Activated CD4-positive, alpha-beta memory T cell treated with anti-CD3 and anti-CD28 coated beads for 36 hours (primary cell): ENCODE measurements around the gene LGALS9C. TPM values are rescaled to one million over a fixed set of nuclear protein-coding genes. Genes with fewer than 3 reads are reported as not detected.
A peak's percentile ranks its signal among the peaks of the same experiment; 100 is the strongest.
"Not testable (repeated sequence)": the region's sequence is repeated elsewhere in the genome, so short reads cannot be mapped to it uniquely, and the experiment has no call there.

ENCODE experiments used
- CTCF ChIA-PET: fragments of 350-600 bp; sonication (Branson Sonifier 250); formaldehyde crosslinking; loops from one replicate; lab custom pipeline; 2021; ENCODE audit warnings: antibody characterized with exemption, inconsistent platforms; lab: Charles Lee
- POLR2A ChIA-PET: fragments of 350-600 bp; sonication (Branson Sonifier 250); formaldehyde crosslinking; loops from one replicate; lab custom pipeline; 2021; ENCODE audit warnings: antibody characterized with exemption; lab: Charles Lee
- DNase-seq: peaks from one replicate; pipeline ENCODE4 v3.0.0-alpha.2; 2020
- H3K27ac Mint-ChIP-seq: one replicate; pipeline ENCODE4 v1.8.0; 2021; ENCODE audit warnings: mixed read lengths
- H3K27me3 Mint-ChIP-seq: one replicate; pipeline ENCODE4 v1.8.0; 2021; ENCODE audit warnings: mixed read lengths
- H3K36me3 Mint-ChIP-seq: one replicate; pipeline ENCODE4 v1.8.0; 2021; ENCODE audit warnings: mixed read lengths
- H3K4me1 Mint-ChIP-seq: one replicate; pipeline ENCODE4 v1.8.0; 2021; ENCODE audit warnings: low read depth, mixed read lengths
- H3K4me3 Mint-ChIP-seq: one replicate; pipeline ENCODE4 v1.8.0; 2021; ENCODE audit warnings: mild to moderate bottlenecking, mixed read lengths
- H3K9me3 Mint-ChIP-seq: one replicate; pipeline ENCODE4 v1.8.0; 2021; ENCODE audit warnings: mixed read lengths
- intact Hi-C: fragments of 100-400 bp; cut with micrococcal nuclease; formaldehyde crosslinking; loops from one replicate; pipeline ENCODE4 v1.15.1; 2023
- total RNA-seq, 2 experiments: library from RNA; stranded (reverse); gene quantifications; one replicate each; pipeline ENCODE4 v1.2.3, GENCODE V29; 2021

The LGALS9C gene
- total RNA-seq, 2 experiments from 2014 or later, result 0.19 TPM; not detected in 1

- POLR2A ChIA-PET, intact Hi-C loops, DNase-seq, H3K36me3 Mint-ChIP-seq, H3K27me3 Mint-ChIP-seq, H3K4me1 Mint-ChIP-seq, H3K9me3 Mint-ChIP-seq, CTCF ChIA-PET, H3K4me3 Mint-ChIP-seq, H3K27ac Mint-ChIP-seq: not testable (repeated sequence)
These were observed 11.0 kb downstream of the LGALS9C start for GRCh38 chr17:18487633-18488032.

- H3K27me3 Mint-ChIP-seq, intact Hi-C loops, CTCF ChIA-PET, H3K27ac Mint-ChIP-seq, H3K4me3 Mint-ChIP-seq, H3K36me3 Mint-ChIP-seq, POLR2A ChIA-PET, DNase-seq, H3K9me3 Mint-ChIP-seq, H3K4me1 Mint-ChIP-seq: not testable (repeated sequence)
These were observed 12.0 kb downstream of the LGALS9C start for GRCh38 chr17:18488622-18489021.

- H3K4me1 Mint-ChIP-seq, H3K27ac Mint-ChIP-seq, DNase-seq, H3K9me3 Mint-ChIP-seq, H3K36me3 Mint-ChIP-seq, intact Hi-C loops, POLR2A ChIA-PET, CTCF ChIA-PET, H3K4me3 Mint-ChIP-seq, H3K27me3 Mint-ChIP-seq: not testable (repeated sequence)
These were observed 13.4 kb downstream of the LGALS9C start for GRCh38 chr17:18490016-18490415.

GRCh38 chr17:18492712-18493480 is 16.3 kb downstream of the LGALS9C start:
- H3K4me1 Mint-ChIP-seq, H3K27me3 Mint-ChIP-seq, CTCF ChIA-PET, H3K27ac Mint-ChIP-seq, H3K4me3 Mint-ChIP-seq, H3K9me3 Mint-ChIP-seq, intact Hi-C loops, H3K36me3 Mint-ChIP-seq, POLR2A ChIA-PET: not testable (repeated sequence)
- peak; percentile 71 for DNase-seq

GRCh38 chr17:18494250-18494768 is 17.7 kb downstream of the LGALS9C start:
- H3K27ac Mint-ChIP-seq, CTCF ChIA-PET, H3K9me3 Mint-ChIP-seq, DNase-seq, H3K36me3 Mint-ChIP-seq, H3K4me1 Mint-ChIP-seq, POLR2A ChIA-PET, H3K4me3 Mint-ChIP-seq, H3K27me3 Mint-ChIP-seq, intact Hi-C loops: not testable (repeated sequence)

GRCh38 chr17:18497044-18497443 is 20.5 kb downstream of the LGALS9C start:
- POLR2A ChIA-PET, H3K4me3 Mint-ChIP-seq, H3K36me3 Mint-ChIP-seq, H3K27ac Mint-ChIP-seq, intact Hi-C loops, H3K4me1 Mint-ChIP-seq, H3K9me3 Mint-ChIP-seq, H3K27me3 Mint-ChIP-seq, DNase-seq: not testable (repeated sequence)
- CTCF ChIA-PET, result interaction anchor here (1.2 kb wide), 1 partner anchor 134 kb away, joined by 4 read pairs; the partner anchor contains the start of gene SHMT1

GRCh38 chr17:18499100-18499499 is 22.5 kb downstream of the LGALS9C start:
- H3K9me3 Mint-ChIP-seq, H3K27me3 Mint-ChIP-seq, H3K27ac Mint-ChIP-seq, H3K4me3 Mint-ChIP-seq, DNase-seq, H3K4me1 Mint-ChIP-seq, POLR2A ChIA-PET, H3K36me3 Mint-ChIP-seq, intact Hi-C loops, CTCF ChIA-PET: not testable (repeated sequence)

- H3K9me3 Mint-ChIP-seq, intact Hi-C loops, H3K4me3 Mint-ChIP-seq, H3K27me3 Mint-ChIP-seq, CTCF ChIA-PET, H3K27ac Mint-ChIP-seq, POLR2A ChIA-PET, H3K4me1 Mint-ChIP-seq, H3K36me3 Mint-ChIP-seq, DNase-seq: not testable (repeated sequence)
These were observed 23.2 kb downstream of the LGALS9C start for GRCh38 chr17:18499756-18500155.

GRCh38 chr17:18500281-18500680 is 23.7 kb downstream of the LGALS9C start:
- H3K27me3 Mint-ChIP-seq, POLR2A ChIA-PET, CTCF ChIA-PET, DNase-seq, H3K9me3 Mint-ChIP-seq, H3K27ac Mint-ChIP-seq, intact Hi-C loops, H3K36me3 Mint-ChIP-seq, H3K4me3 Mint-ChIP-seq, H3K4me1 Mint-ChIP-seq: not testable (repeated sequence)

- H3K36me3 Mint-ChIP-seq, CTCF ChIA-PET, H3K4me3 Mint-ChIP-seq, DNase-seq, H3K4me1 Mint-ChIP-seq, H3K27ac Mint-ChIP-seq, H3K27me3 Mint-ChIP-seq, H3K9me3 Mint-ChIP-seq, intact Hi-C loops, POLR2A ChIA-PET: not testable (repeated sequence)
These were observed 24.2 kb downstream of the LGALS9C start for GRCh38 chr17:18500816-18501215.

GRCh38 chr17:18503221-18503620 is 26.6 kb downstream of the LGALS9C start:
- H3K4me1 Mint-ChIP-seq, H3K27me3 Mint-ChIP-seq, H3K4me3 Mint-ChIP-seq, H3K9me3 Mint-ChIP-seq, H3K27ac Mint-ChIP-seq, POLR2A ChIA-PET, intact Hi-C loops, CTCF ChIA-PET, H3K36me3 Mint-ChIP-seq, DNase-seq: not testable (repeated sequence)

GRCh38 chr17:18507729-18508128 is 31.1 kb downstream of the LGALS9C start:
- H3K27me3 Mint-ChIP-seq, H3K4me3 Mint-ChIP-seq, CTCF ChIA-PET, H3K27ac Mint-ChIP-seq, POLR2A ChIA-PET, H3K4me1 Mint-ChIP-seq, DNase-seq, H3K36me3 Mint-ChIP-seq, intact Hi-C loops, H3K9me3 Mint-ChIP-seq: not testable (repeated sequence)

GRCh38 chr17:18508667-18509066 is 32.1 kb downstream of the LGALS9C start:
- intact Hi-C loops, H3K27ac Mint-ChIP-seq, H3K4me3 Mint-ChIP-seq, H3K27me3 Mint-ChIP-seq, DNase-seq, H3K4me1 Mint-ChIP-seq, H3K36me3 Mint-ChIP-seq, CTCF ChIA-PET, POLR2A ChIA-PET, H3K9me3 Mint-ChIP-seq: not testable (repeated sequence)
